ENCODE measurements around the gene ROR2.

The ROR2 gene

GRCh38 chr9:91577633-91578061 lies 372.4 kb downstream of the ROR2 start:
- no peak overlapping the region for H3K4me3 Mint-ChIP-seq
- no peaks in the 10 kb centered on the region for H3K36me3 Mint-ChIP-seq (ENCODE audit: low read depth)
- intact Hi-C loops (cut with micrococcal nuclease), result no loop called here
- H3K27me3 Mint-ChIP-seq, result peaks cover 19% of the 10 kb centered on the region
- no peaks in the 10 kb centered on the region for H3K4me1 Mint-ChIP-seq (ENCODE audit: low read depth)
- H3K27ac Mint-ChIP-seq, result no peak overlapping the region
- H3K9me3 Mint-ChIP-seq, result no peaks in the 10 kb centered on the region

GRCh38 chr9:91572811-91573210 lies 377.2 kb downstream of the ROR2 start:
- no peaks in the 10 kb centered on the region for H3K4me1 Mint-ChIP-seq (ENCODE audit: low read depth)
- H3K27ac Mint-ChIP-seq, result no peak overlapping the region
- H3K4me3 Mint-ChIP-seq, result no peak overlapping the region
- peaks cover 20% of the 10 kb centered on the region for H3K27me3 Mint-ChIP-seq
- intact Hi-C loops (cut with micrococcal nuclease), result no loop called here
- no peaks in the 10 kb centered on the region for H3K36me3 Mint-ChIP-seq (ENCODE audit: low read depth)
- no peaks in the 10 kb centered on the region for H3K9me3 Mint-ChIP-seq

- intact Hi-C loops (cut with micrococcal nuclease), result no loop called here
- H3K4me1 Mint-ChIP-seq (ENCODE audit: low read depth), result no peaks in the 10 kb centered on the region
- H3K4me3 Mint-ChIP-seq, result no peak overlapping the region
- H3K27me3 Mint-ChIP-seq, result peaks cover 22% of the 10 kb centered on the region
- H3K27ac Mint-ChIP-seq, result no peak overlapping the region
- H3K36me3 Mint-ChIP-seq (ENCODE audit: low read depth), result no peaks in the 10 kb centered on the region
- no peaks in the 10 kb centered on the region for H3K9me3 Mint-ChIP-seq
Observed at GRCh38 chr9:91572044-91572443, 378.0 kb downstream of the ROR2 start.

- H3K27me3 Mint-ChIP-seq, result peaks cover 22% of the 10 kb centered on the region
- no peak overlapping the region for H3K4me3 Mint-ChIP-seq
- no peaks in the 10 kb centered on the region for H3K36me3 Mint-ChIP-seq (ENCODE audit: low read depth)
- H3K9me3 Mint-ChIP-seq, result no peaks in the 10 kb centered on the region
- no peak overlapping the region for H3K27ac Mint-ChIP-seq
- H3K4me1 Mint-ChIP-seq (ENCODE audit: low read depth), result no peaks in the 10 kb centered on the region
- intact Hi-C loops (cut with micrococcal nuclease), result no loop called here
Observed at GRCh38 chr9:91571036-91571435, 379.0 kb downstream of the ROR2 start.

- Mint-ChIP-seq H3K36me3 (ENCODE audit: low read depth) (no peaks in the 10 kb centered on the region), H3K27ac (no peak overlapping the region), H3K4me3 (no peak overlapping the region), H3K4me1 (ENCODE audit: low read depth) (no peaks in the 10 kb centered on the region), H3K9me3 (no peaks in the 10 kb centered on the region), H3K27me3 (peaks cover 23% of the 10 kb centered on the region)
- intact Hi-C loops (cut with micrococcal nuclease), result no loop called here
Observed at GRCh38 chr9:91567642-91568274, 382.3 kb downstream of the ROR2 start.

- Mint-ChIP-seq H3K36me3 (ENCODE audit: low read depth) (no peaks in the 10 kb centered on the region), H3K27me3 (peaks cover 22% of the 10 kb centered on the region), H3K9me3 (no peaks in the 10 kb centered on the region), H3K4me3 (no peak overlapping the region), H3K4me1 (ENCODE audit: low read depth) (no peaks in the 10 kb centered on the region), H3K27ac (no peak overlapping the region)
- intact Hi-C loops (cut with micrococcal nuclease), result no loop called here
Observed at GRCh38 chr9:91564081-91564670, 385.9 kb downstream of the ROR2 start.

GRCh38 chr9:91562416-91562815 lies 387.6 kb downstream of the ROR2 start:
- intact Hi-C loops (cut with micrococcal nuclease), result no loop called here
- H3K4me3 Mint-ChIP-seq, result no peak overlapping the region
- H3K27me3 Mint-ChIP-seq, result peaks cover 23% of the 10 kb centered on the region
- no peaks in the 10 kb centered on the region for H3K4me1 Mint-ChIP-seq (ENCODE audit: low read depth)
- H3K36me3 Mint-ChIP-seq (ENCODE audit: low read depth), result no peaks in the 10 kb centered on the region
- H3K9me3 Mint-ChIP-seq, result no peaks in the 10 kb centered on the region
- H3K27ac Mint-ChIP-seq, result no peak overlapping the region

GRCh38 chr9:91560301-91560700 lies 389.7 kb downstream of the ROR2 start:
- H3K27me3 Mint-ChIP-seq, result peaks cover 28% of the 10 kb centered on the region

GRCh38 chr9:91558879-91559278 lies 391.1 kb downstream of the ROR2 start:
- Mint-ChIP-seq H3K9me3 (no peaks in the 10 kb centered on the region), H3K36me3 (ENCODE audit: low read depth) (no peaks in the 10 kb centered on the region), H3K4me3 (no peak overlapping the region), H3K27me3 (peaks cover 28% of the 10 kb centered on the region), H3K27ac (no peak overlapping the region), H3K4me1 (ENCODE audit: low read depth) (no peaks in the 10 kb centered on the region)
- intact Hi-C loops (cut with micrococcal nuclease), result no loop called here

More at GRCh38 chr9:91560301-91560700, 389.7 kb downstream of the ROR2 start:
- Mint-ChIP-seq H3K4me1 (ENCODE audit: low read depth) (no peaks in the 10 kb centered on the region), H3K27ac (no peak overlapping the region), H3K4me3 (no peak overlapping the region), H3K9me3 (no peaks in the 10 kb centered on the region), H3K36me3 (ENCODE audit: low read depth) (no peaks in the 10 kb centered on the region)
- intact Hi-C loops (cut with micrococcal nuclease), result no loop called here

- H3K4me1 Mint-ChIP-seq (ENCODE audit: low read depth), result no peaks in the 10 kb centered on the region
- no peak overlapping the region for H3K4me3 Mint-ChIP-seq
- H3K9me3 Mint-ChIP-seq, result no peaks in the 10 kb centered on the region
- no peaks in the 10 kb centered on the region for H3K36me3 Mint-ChIP-seq (ENCODE audit: low read depth)
- intact Hi-C loops (cut with micrococcal nuclease), result no loop called here
- H3K27me3 Mint-ChIP-seq, result peaks cover 25% of the 10 kb centered on the region
- no peak overlapping the region for H3K27ac Mint-ChIP-seq
Observed at GRCh38 chr9:91558395-91558794, 391.6 kb downstream of the ROR2 start.

- no peaks in the 10 kb centered on the region for H3K4me1 Mint-ChIP-seq (ENCODE audit: low read depth)
- intact Hi-C loops (cut with micrococcal nuclease), result no loop called here
Observed at GRCh38 chr9:91557327-91557726, 392.7 kb downstream of the ROR2 start.

GRCh38 chr9:91555132-91555531 lies 394.9 kb downstream of the ROR2 start:
- Mint-ChIP-seq H3K36me3 (ENCODE audit: low read depth) (no peaks in the 10 kb centered on the region), H3K4me1 (ENCODE audit: low read depth) (no peaks in the 10 kb centered on the region), H3K9me3 (peaks cover 8% of the 10 kb centered on the region), H3K27ac (no peak overlapping the region), H3K27me3 (peaks cover 14% of the 10 kb centered on the region), H3K4me3 (no peak overlapping the region)
- intact Hi-C loops (cut with micrococcal nuclease), result no loop called here

More at GRCh38 chr9:91557327-91557726, 392.7 kb downstream of the ROR2 start:
- Mint-ChIP-seq H3K4me3 (no peak overlapping the region), H3K36me3 (ENCODE audit: low read depth) (no peaks in the 10 kb centered on the region), H3K27ac (no peak overlapping the region), H3K27me3 (peaks cover 24% of the 10 kb centered on the region), H3K9me3 (no peaks in the 10 kb centered on the region)

- Mint-ChIP-seq H3K27ac (no peak overlapping the region), H3K4me3 (no peak overlapping the region), H3K9me3 (peaks cover 8% of the 10 kb centered on the region), H3K4me1 (ENCODE audit: low read depth) (no peaks in the 10 kb centered on the region), H3K36me3 (ENCODE audit: low read depth) (no peaks in the 10 kb centered on the region), H3K27me3 (no peaks in the 10 kb centered on the region)
- intact Hi-C loops (cut with micrococcal nuclease), result no loop called here
Observed at GRCh38 chr9:91549177-91549576, 400.9 kb downstream of the ROR2 start.

GRCh38 chr9:91547081-91547480 lies 402.9 kb downstream of the ROR2 start:
- no peak overlapping the region for H3K4me3 Mint-ChIP-seq
- H3K27ac Mint-ChIP-seq, result no peak overlapping the region
- intact Hi-C loops (cut with micrococcal nuclease), result no loop called here
- peaks cover 3% of the 10 kb centered on the region for H3K27me3 Mint-ChIP-seq
- H3K36me3 Mint-ChIP-seq (ENCODE audit: low read depth), result no peaks in the 10 kb centered on the region
- peaks cover 8% of the 10 kb centered on the region for H3K9me3 Mint-ChIP-seq
- no peaks in the 10 kb centered on the region for H3K4me1 Mint-ChIP-seq (ENCODE audit: low read depth)

GRCh38 chr9:91546574-91546973 lies 403.5 kb downstream of the ROR2 start:
- Mint-ChIP-seq H3K36me3 (ENCODE audit: low read depth) (no peaks in the 10 kb centered on the region), H3K9me3 (peaks cover 6% of the 10 kb centered on the region), H3K4me3 (no peak overlapping the region), H3K4me1 (ENCODE audit: low read depth) (no peaks in the 10 kb centered on the region), H3K27me3 (peaks cover 3% of the 10 kb centered on the region), H3K27ac (no peak overlapping the region)
- intact Hi-C loops (cut with micrococcal nuclease), result no loop called here

All from dendritic cell treated with granulocyte-macrophage colony-stimulating factor and Interleukin-4, amounts not matched to agents 40 ng/mL and 50 ng/mL, for 4 days (primary cell).